NB4 (cell line): ENCODE results near the gene NME3.
A peak's percentile ranks its signal among the peaks of the same experiment; 100 is the strongest.

Source experiments
- DNase-seq: peaks from one replicate; pipeline ENCODE4 v3.0.0; 2010; ENCODE audit warnings: low read depth
- H3K4me3 ChIP-seq: one replicate; pipeline ENCODE4 v1.5.1; 2011; ENCODE audit warnings: mild to moderate bottlenecking, low read depth, low read length, moderate library complexity
- CTCF ChIP-seq: IDR thresholded peaks from one replicate; pipeline ENCODE4 v1.5.1; 2012; ENCODE audit warnings: low read depth, low read length
- MYC ChIP-seq: IDR thresholded peaks from 2 replicates; pipeline ENCODE4 v1.6.1; 2011; ENCODE audit warnings: low read depth, low read length
- POLR2A ChIP-seq: IDR thresholded peaks from 2 replicates; pipeline ENCODE4 v1.6.1; 2011; ENCODE audit warnings: mild to moderate bottlenecking; ENCODE audit not compliant: insufficient read length; ENCODE audit errors: extremely low read depth
- TF ChIP-seq, protein P1 (sequence below): IDR thresholded peaks from 2 replicates; pipeline ENCODE4 v1.6.1; 2011; ENCODE audit warnings: low read depth, low read length

The NME3 gene

GRCh38 chr16:1771188-1771863, at the start of gene NME3:
TSS of gene NME3 (minus strand) at chr16:1771543. CDS start at chr16:1771534, 9 bp downstream.
- peak within 1 kb of the TSS; percentile 85 for H3K4me3 ChIP-seq
- TF ChIP-seq, protein P1, sequence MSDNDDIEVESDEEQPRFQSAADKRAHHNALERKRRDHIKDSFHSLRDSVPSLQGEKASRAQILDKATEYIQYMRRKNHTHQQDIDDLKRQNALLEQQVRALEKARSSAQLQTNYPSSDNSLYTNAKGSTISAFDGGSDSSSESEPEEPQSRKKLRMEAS = no peak
- no peak for TF ChIP-seq CTCF
- TF ChIP-seq MYC = no peak; the same call in 1 of the 2 replicates
- no peak for TF ChIP-seq POLR2A
- peak; percentile 73 for DNase-seq

GRCh38 chr16:1820946-1821290, 49.6 kb upstream of the NME3 start:
- no peak for TF ChIP-seq MYC
- DNase-seq = no peak
- no peak overlapping the region for H3K4me3 ChIP-seq

GRCh38 chr16:1820096-1820945, 49.0 kb upstream of the NME3 start:
- TF ChIP-seq POLR2A (no peak), MYC (no peak), CTCF (no peak)
- TF ChIP-seq, protein P1 = no peak
- no peak for DNase-seq
- no peak overlapping the region for H3K4me3 ChIP-seq

- no peak overlapping the region for H3K4me3 ChIP-seq
- DNase-seq = no peak
- no peak for TF ChIP-seq CTCF
- no peak for TF ChIP-seq POLR2A
- TF ChIP-seq, protein P1 = no peak
- TF ChIP-seq MYC = no peak
Observed at GRCh38 chr16:1819611-1820010, 48.3 kb upstream of the NME3 start.

DNA sequence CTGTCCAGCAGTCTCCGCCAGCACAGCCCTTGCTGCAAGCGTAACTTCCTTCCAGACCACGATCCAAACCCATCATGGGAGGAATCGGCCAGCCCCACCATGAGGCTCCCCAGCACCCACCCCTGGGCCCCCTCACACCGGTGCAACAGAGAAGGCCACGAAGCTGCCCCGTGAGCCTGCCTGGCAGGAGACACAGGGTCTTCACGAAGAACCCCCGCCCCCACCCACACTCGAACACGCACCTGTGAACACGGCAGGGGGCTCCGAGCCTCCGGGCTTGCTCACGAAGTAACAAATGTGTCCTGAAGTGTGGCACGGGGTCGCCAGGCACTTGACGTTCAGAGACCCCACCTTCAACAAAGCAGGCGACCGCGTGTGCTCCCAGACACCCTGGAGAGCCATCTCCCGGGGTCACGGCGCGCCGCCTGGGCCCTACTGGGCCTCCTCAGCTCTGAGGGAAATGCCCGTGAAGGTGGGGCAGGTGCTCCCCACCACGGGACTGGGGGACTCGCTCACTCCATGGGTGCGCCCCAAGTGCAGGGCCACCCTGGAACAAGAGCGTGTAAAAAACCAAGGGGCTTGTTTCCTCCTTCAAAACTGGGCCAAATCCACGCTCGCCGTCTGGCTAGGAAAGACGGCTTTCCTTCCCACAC, 47.7 kb upstream of the NME3 start:
- DNase-seq = no peak
- TF ChIP-seq POLR2A = no peak
- no peak for TF ChIP-seq MYC
- TF ChIP-seq, protein P1 = no peak
- TF ChIP-seq CTCF = no peak
- H3K4me3 ChIP-seq = no peak overlapping the region

DNA sequence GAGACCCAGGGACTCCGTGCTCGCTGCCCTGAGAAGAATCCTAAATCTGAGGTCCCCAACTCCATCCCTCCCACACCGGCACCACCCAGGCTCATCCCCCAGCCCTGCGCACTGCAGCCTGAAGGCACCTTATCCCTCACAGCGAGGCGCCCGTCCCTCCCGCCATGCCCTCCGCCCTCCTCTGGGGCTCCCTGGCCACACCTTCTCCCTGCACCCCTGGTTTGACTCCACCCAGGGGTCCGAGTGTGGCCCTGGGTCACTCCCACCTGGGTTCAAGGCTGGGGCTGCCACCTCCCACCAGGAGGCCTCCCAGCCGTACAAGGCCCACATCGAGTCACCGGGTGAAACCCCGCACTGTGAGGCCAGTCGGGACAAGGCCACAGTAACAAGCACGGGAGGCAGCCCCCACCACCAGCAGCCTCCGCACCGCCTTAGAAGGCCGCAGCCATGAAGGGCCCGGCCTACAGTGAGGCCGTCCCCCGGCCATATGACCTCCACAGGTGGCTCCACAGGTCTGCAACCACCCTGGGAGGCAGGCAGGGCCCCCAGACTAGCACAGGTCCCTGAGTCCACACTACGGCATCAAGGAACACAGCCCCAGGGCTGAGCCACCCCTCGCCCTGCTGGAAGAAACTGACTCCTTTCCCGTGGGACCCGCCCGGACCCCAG, 47.0 kb upstream of the NME3 start:
- DNase-seq = no peak
- no peak overlapping the region for H3K4me3 ChIP-seq
- TF ChIP-seq, protein P1 = no peak
- TF ChIP-seq MYC (no peak), POLR2A (no peak), CTCF (no peak)
